ENCODE results near the gene STXBP1. TPM values are rescaled to one million over a fixed set of nuclear protein-coding genes. Genes with fewer than 3 reads are reported as not detected.

Gene STXBP1
- total RNA-seq, 1 donor from 2014 or later: 53.3 TPM

GRCh38 chr9:127707766-127708165 is 95.7 kb downstream of the STXBP1 start:
- Mint-ChIP-seq H3K27ac (ENCODE audit: unreplicated experiment) (peak overlapping the region; percentile 62), H3K9me3 (peaks cover 2% of the 10 kb centered on the region), H3K27me3 (ENCODE audit: low read depth) (no peaks in the 10 kb centered on the region), H3K36me3 (ENCODE audit: low read depth) (no peaks in the 10 kb centered on the region), H3K4me1 (peaks cover 9% of the 10 kb centered on the region), H3K4me3 (no peak overlapping the region)
- DNase-seq (ENCODE audit: low read depth, low spot score): no peak
- TF ChIP-seq, protein P1, sequence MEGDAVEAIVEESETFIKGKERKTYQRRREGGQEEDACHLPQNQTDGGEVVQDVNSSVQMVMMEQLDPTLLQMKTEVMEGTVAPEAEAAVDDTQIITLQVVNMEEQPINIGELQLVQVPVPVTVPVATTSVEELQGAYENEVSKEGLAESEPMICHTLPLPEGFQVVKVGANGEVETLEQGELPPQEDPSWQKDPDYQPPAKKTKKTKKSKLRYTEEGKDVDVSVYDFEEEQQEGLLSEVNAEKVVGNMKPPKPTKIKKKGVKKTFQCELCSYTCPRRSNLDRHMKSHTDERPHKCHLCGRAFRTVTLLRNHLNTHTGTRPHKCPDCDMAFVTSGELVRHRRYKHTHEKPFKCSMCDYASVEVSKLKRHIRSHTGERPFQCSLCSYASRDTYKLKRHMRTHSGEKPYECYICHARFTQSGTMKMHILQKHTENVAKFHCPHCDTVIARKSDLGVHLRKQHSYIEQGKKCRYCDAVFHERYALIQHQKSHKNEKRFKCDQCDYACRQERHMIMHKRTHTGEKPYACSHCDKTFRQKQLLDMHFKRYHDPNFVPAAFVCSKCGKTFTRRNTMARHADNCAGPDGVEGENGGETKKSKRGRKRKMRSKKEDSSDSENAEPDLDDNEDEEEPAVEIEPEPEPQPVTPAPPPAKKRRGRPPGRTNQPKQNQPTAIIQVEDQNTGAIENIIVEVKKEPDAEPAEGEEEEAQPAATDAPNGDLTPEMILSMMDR (conservative IDR thresholded peaks at IDR 0.05): no peak

- Mint-ChIP-seq H3K36me3 (ENCODE audit: low read depth) (no peaks in the 10 kb centered on the region), H3K9me3 (peaks cover 2% of the 10 kb centered on the region), H3K4me3 (peak overlapping the region; percentile 41), H3K27ac (ENCODE audit: unreplicated experiment) (peak overlapping the region; percentile 62), H3K4me1 (peaks cover 9% of the 10 kb centered on the region), H3K27me3 (ENCODE audit: low read depth) (no peaks in the 10 kb centered on the region)
- TF ChIP-seq, protein P1 (conservative IDR thresholded peaks at IDR 0.05): no peak
- DNase-seq (ENCODE audit: low read depth, low spot score): no peak
Measured at GRCh38 chr9:127708952-127709587, 97.0 kb downstream of the STXBP1 start.

DNA sequence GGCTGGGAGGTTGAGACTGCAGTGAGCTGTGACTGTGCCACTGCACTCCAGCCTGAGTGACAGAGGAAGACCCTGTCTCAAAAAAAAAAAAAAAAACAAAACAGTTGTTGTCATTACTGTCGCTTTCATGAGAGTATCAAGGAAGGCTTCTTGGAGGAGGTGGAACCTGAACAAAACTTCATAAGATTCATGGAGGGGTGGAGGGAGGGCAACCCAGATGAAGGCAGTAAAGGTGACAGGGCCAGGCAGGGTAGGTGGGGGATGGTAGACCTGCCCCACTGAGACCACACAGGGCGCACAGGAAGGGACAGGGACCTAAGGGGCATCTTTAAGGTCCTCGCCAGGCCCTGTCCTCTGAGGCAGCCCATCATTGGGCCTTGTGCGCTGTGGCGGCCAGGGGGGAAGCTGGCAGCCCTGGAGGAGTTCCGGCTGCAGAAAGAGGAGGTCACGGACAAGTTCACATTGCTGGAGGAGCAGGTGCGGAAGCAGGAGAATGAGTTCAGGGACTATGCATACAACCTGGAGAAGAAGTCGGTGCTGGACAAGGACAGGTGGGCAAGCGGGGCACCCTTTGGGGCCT is 98.2 kb downstream of the STXBP1 start:
- TF ChIP-seq, protein P1 (conservative IDR thresholded peaks at IDR 0.05): no peak
- peaks cover 2% of the 10 kb centered on the region for H3K9me3 Mint-ChIP-seq
- DNase-seq (ENCODE audit: low read depth, low spot score): no peak
- H3K27ac Mint-ChIP-seq (ENCODE audit: unreplicated experiment): no peak overlapping the region
- H3K4me3 Mint-ChIP-seq: peak overlapping the region; percentile 78
- H3K36me3 Mint-ChIP-seq (ENCODE audit: low read depth): no peaks in the 10 kb centered on the region
- peaks cover 10% of the 10 kb centered on the region for H3K4me1 Mint-ChIP-seq
- H3K27me3 Mint-ChIP-seq (ENCODE audit: low read depth): no peaks in the 10 kb centered on the region

- H3K36me3 Mint-ChIP-seq (ENCODE audit: low read depth): no peaks in the 10 kb centered on the region
- peaks cover 20% of the 10 kb centered on the region for H3K4me1 Mint-ChIP-seq
- H3K4me3 Mint-ChIP-seq: peak overlapping the region; percentile 66
- no peak for DNase-seq (ENCODE audit: low read depth, low spot score)
- peaks cover 2% of the 10 kb centered on the region for H3K9me3 Mint-ChIP-seq
- no peak overlapping the region for H3K27ac Mint-ChIP-seq (ENCODE audit: unreplicated experiment)
- H3K27me3 Mint-ChIP-seq (ENCODE audit: low read depth): peaks cover 2% of the 10 kb centered on the region
- TF ChIP-seq, protein P1 (conservative IDR thresholded peaks at IDR 0.05): no peak
Measured at GRCh38 chr9:127711226-127711701, 99.2 kb downstream of the STXBP1 start.

DNA sequence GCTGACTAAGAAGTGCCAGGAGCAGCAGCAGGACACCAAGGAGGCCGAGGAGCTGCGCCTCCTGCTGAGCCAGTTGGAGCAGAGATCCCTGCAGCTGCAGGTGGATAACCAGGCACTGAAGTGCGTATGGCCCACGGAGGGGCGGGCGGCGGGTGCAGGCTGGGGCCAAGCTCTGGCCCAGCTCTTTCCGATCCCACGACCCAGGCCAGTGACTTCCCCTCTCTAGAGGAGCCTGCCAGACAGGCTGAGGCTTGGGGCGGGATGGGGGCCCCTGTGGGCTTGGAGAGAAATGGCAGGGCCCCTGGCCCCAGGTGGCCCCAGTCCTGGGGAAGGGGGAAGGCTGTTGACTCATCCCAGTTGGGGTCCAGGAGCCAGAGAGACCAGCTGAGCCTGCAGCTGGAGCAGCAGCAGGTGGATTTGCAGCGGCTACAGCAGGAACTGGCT is 99.8 kb downstream of the STXBP1 start:
- no peak for DNase-seq (ENCODE audit: low read depth, low spot score)
- Mint-ChIP-seq H3K4me1 (peaks cover 18% of the 10 kb centered on the region), H3K36me3 (ENCODE audit: low read depth) (no peaks in the 10 kb centered on the region), H3K27me3 (ENCODE audit: low read depth) (peaks cover 2% of the 10 kb centered on the region), H3K27ac (ENCODE audit: unreplicated experiment) (no peak overlapping the region), H3K4me3 (peak overlapping the region; percentile 51), H3K9me3 (peaks cover 2% of the 10 kb centered on the region)
- TF ChIP-seq, protein P1 (conservative IDR thresholded peaks at IDR 0.05): no peak

Measured in neural crest cell (in vitro differentiated cells).